NT2/D1 (cell line): Measurements from ENCODE around the gene IMPA2.

Experiments
- SUZ12 ChIP-seq: IDR thresholded peaks from 2 replicates; pipeline ENCODE4 v1.6.1; 2011; ENCODE audit not compliant: insufficient read length, insufficient read depth; ENCODE audit errors: extremely low read depth
- YY1 ChIP-seq: IDR thresholded peaks from 2 replicates; pipeline ENCODE4 v1.6.1; 2011; ENCODE audit not compliant: insufficient read length, insufficient read depth
- ZNF274 ChIP-seq: IDR thresholded peaks from 2 replicates; pipeline ENCODE4 v1.6.1; 2011; ENCODE audit warnings: mild to moderate bottlenecking, low read depth, low read length

DNA sequence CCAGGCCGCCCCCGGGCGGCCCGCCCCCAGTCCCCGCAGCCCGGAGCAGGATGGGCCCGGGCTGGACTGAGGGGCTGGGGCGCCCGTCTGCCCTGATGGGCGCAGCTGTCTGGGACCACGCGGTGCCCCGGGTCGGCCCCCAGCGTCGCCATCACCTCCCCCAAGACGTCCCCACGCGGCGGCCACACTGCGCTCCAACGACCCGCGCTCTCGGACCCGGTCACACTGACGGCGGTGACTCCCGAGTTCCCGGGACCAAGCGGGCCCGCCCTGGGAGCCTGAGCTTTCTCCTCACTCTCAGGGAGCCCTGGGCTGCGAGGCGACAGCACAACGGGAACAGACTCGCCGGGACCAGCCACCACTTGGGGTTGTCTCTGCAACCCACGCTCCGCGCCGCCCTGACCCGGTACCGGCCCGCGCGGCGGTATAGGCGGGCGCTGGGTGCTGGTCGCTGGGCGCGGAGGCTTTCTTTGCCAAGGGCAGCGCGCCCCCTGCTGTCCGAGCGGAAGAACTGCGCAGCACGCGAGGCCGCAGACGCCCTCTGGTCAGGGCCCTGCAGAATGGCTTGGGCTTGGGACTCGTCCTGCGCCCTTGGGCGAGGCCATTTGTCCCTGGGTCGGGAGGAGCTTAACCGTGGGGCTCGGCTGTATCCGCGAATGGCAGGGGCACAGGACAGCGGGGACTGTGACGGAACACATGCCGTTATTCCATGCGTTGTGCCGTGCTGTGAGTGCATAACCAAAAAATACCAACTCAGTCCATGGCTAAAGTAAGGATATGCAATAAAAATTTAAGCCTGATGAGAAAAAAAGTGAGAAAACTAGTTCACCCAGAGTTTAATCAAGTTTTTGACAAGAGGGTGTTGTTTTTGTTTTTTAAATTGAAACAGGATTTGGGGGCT is 57.6 kb downstream of the IMPA2 start:
- TF ChIP-seq SUZ12 (no peak), YY1 (no peak), ZNF274 (no peak)
